Activated CD8-positive, alpha-beta T cell treated with anti-CD3 and anti-CD28 coated beads for 36 hours (primary cell): ENCODE results near the gene BCAR3. TPM values are rescaled to one million over a fixed set of nuclear protein-coding genes. Genes with fewer than 3 reads are reported as not detected.
"Not testable (repeated sequence)": the region's sequence is repeated elsewhere in the genome, so short reads cannot be mapped to it uniquely, and the experiment has no call there.

Experiments used
- ATAC-seq: fragments of 200-7000 bp; cut with Tn5 transposase; one replicate; pipeline ENCODE4 v1.10.0; 2021; ENCODE audit warnings: mild to moderate bottlenecking, moderate library complexity
- CTCF ChIA-PET: fragments of 350-600 bp; sonication (Branson Sonifier 250); formaldehyde crosslinking; loops from one replicate; lab custom pipeline; 2021; ENCODE audit warnings: antibody characterized with exemption; lab: Charles Lee
- POLR2A ChIA-PET: fragments of 350-600 bp; sonication (Branson Sonifier 250); formaldehyde crosslinking; loops from one replicate; lab custom pipeline; 2021; ENCODE audit warnings: antibody characterized with exemption; lab: Charles Lee
- DNase-seq: peaks from one replicate; pipeline ENCODE4 v3.0.0-alpha.2; 2020
- H3K27ac Mint-ChIP-seq: one replicate; pipeline ENCODE4 v1.8.0; 2021; ENCODE audit warnings: mild to moderate bottlenecking, mixed read lengths
- H3K27me3 Mint-ChIP-seq: one replicate; pipeline ENCODE4 v1.8.0; 2021; ENCODE audit warnings: mixed read lengths
- H3K36me3 Mint-ChIP-seq: one replicate; pipeline ENCODE4 v1.8.0; 2021; ENCODE audit warnings: low read depth, mixed read lengths
- H3K4me1 Mint-ChIP-seq: one replicate; pipeline ENCODE4 v1.8.0; 2021; ENCODE audit warnings: low read depth, mixed read lengths
- H3K4me3 Mint-ChIP-seq: one replicate; pipeline ENCODE4 v1.8.0; 2021; ENCODE audit warnings: mild to moderate bottlenecking, moderate library complexity, mixed read lengths
- H3K9me3 Mint-ChIP-seq: one replicate; pipeline ENCODE4 v1.8.0; 2021; ENCODE audit warnings: mixed read lengths
- intact Hi-C: fragments of 100-400 bp; cut with micrococcal nuclease; formaldehyde crosslinking; loops from one replicate; pipeline ENCODE4 v1.10.0; 2022
- total RNA-seq, 2 experiments: library from RNA; stranded (reverse); gene quantifications; one replicate each; pipeline ENCODE4 v1.2.3, GENCODE V29; 2021
- TF ChIP-seq, protein P1 (sequence below): fragments of 200-600 bp; IDR thresholded peaks from one replicate; pipeline ENCODE4 v1.8.0; 2022; ENCODE audit warnings: antibody characterized with exemption, mild to moderate bottlenecking

Gene BCAR3
- total RNA-seq, 2 experiments from 2014 or later, result 0.51 to 0.70 TPM

DNA sequence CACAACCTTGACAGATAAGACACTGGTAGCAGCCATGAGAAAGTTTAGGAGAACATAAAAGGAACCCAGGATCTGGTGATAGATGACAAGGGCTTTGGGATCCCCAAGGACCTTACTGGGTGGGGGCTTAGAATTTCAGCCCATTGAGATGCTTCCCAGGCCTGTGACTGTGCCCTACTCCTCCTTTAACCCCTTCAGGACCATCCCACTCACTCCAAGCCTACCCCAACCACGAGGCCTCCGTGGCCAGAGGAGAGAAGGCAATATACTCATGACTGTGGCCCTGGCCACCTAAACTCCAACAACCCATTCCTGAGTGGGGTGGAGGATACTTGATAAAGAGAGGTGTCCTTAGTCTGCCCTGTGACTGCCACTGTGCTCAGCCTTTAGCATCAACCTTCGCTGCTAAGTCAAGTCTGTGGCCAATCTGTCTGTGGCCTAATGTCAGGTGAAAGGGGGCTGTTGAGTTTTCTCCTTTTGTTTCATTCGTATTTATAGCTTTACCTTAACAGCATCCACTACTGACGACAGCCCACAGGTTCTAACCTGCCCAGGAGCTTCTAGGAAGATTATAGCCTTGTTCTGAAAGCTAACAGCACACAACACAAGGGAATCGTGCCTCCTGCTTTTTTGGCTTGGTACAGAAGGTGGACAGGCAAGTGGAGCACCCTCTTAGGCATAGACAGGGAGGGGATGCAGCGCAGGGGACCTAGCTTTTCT lies 16.9 kb upstream of the BCAR3 start:
- DNase-seq (no peak), ATAC-seq (no peak)
- intact Hi-C loops, result no loop called here
- H3K9me3 Mint-ChIP-seq, result no peaks in the 10 kb centered on the region
- TF ChIP-seq, protein P1, sequence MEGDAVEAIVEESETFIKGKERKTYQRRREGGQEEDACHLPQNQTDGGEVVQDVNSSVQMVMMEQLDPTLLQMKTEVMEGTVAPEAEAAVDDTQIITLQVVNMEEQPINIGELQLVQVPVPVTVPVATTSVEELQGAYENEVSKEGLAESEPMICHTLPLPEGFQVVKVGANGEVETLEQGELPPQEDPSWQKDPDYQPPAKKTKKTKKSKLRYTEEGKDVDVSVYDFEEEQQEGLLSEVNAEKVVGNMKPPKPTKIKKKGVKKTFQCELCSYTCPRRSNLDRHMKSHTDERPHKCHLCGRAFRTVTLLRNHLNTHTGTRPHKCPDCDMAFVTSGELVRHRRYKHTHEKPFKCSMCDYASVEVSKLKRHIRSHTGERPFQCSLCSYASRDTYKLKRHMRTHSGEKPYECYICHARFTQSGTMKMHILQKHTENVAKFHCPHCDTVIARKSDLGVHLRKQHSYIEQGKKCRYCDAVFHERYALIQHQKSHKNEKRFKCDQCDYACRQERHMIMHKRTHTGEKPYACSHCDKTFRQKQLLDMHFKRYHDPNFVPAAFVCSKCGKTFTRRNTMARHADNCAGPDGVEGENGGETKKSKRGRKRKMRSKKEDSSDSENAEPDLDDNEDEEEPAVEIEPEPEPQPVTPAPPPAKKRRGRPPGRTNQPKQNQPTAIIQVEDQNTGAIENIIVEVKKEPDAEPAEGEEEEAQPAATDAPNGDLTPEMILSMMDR, result no peak
- H3K27me3 Mint-ChIP-seq, result peaks cover 2% of the 10 kb centered on the region
- ChIA-PET CTCF (no interaction called here), POLR2A (no interaction called here)
- no peak overlapping the region for H3K27ac Mint-ChIP-seq
- no peak overlapping the region for H3K4me3 Mint-ChIP-seq
- no peaks in the 10 kb centered on the region for H3K36me3 Mint-ChIP-seq
- peaks cover 5% of the 10 kb centered on the region for H3K4me1 Mint-ChIP-seq

DNA sequence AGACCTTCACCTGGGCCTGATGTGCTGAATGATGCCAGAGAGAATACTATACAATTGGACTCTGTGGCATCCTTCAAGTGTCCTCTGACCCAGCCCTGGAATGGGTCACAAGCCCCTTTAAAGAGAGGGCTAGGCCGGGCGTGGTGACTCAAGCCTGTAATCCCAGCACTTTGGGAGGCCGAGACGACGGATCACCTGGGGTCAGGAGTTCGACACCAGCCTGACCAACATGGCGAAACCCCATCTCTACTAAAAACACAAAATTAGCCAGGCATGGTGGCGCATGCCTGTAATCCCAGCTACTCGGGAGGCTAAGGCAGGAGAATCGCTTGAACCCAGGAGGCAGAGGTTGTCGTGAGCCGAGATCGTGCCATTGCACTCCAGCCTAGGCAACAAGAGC lies 15.9 kb upstream of the BCAR3 start:
- intact Hi-C loops, H3K27ac Mint-ChIP-seq, H3K9me3 Mint-ChIP-seq, H3K27me3 Mint-ChIP-seq, H3K36me3 Mint-ChIP-seq, POLR2A ChIA-PET, ATAC-seq, H3K4me3 Mint-ChIP-seq, CTCF ChIA-PET, DNase-seq: not testable (repeated sequence)
- peaks cover 14% of the 10 kb centered on the region for H3K4me1 Mint-ChIP-seq

DNA sequence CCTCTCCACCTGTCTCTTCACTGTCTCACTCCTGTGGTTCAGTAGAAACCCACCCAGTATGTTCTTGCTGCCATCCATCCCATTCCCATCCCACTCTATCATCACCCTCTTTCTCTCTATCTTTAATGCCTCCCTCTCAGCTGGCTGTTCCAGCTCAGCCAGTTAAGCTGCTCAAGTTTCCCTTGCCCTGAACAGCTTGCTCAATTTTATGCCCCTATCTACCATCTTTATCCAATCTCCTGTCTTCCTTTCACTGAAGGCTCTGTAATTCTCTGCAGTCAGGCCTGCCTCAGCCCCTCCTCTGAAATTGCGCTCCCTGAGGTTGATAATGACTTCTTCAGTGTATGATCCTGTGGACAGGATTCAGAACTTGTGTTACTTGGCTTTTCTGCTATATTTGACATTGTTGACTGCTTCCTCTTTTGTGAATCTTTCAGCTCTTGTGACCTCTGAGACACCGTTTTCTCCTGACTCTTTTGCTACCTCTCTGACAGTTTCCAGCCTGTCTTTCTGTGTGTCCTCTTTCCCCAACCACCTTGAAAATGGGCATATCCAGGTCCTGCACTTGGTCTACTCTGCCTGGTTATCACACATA lies 13.9 kb upstream of the BCAR3 start:
- intact Hi-C loops, result no loop called here
- Mint-ChIP-seq H3K9me3 (no peaks in the 10 kb centered on the region), H3K27me3 (peaks cover 6% of the 10 kb centered on the region), H3K4me1 (peaks cover 19% of the 10 kb centered on the region), H3K27ac (no peak overlapping the region), H3K4me3 (no peak overlapping the region), H3K36me3 (no peaks in the 10 kb centered on the region)
- ATAC-seq (no peak), DNase-seq (no peak)
- TF ChIP-seq, protein P1, result no peak
- CTCF ChIA-PET, result interaction anchor here (0.6 to 1.4 kb wide), 3 partner anchors 9 to 66 kb away, joined by 3 to 4 read pairs (median 3); no protein-coding TSS in a partner anchor
- POLR2A ChIA-PET, result interaction anchor here (1.0 kb wide), 1 partner anchor 13 kb away, joined by 3 read pairs; no protein-coding TSS in a partner anchor

DNA sequence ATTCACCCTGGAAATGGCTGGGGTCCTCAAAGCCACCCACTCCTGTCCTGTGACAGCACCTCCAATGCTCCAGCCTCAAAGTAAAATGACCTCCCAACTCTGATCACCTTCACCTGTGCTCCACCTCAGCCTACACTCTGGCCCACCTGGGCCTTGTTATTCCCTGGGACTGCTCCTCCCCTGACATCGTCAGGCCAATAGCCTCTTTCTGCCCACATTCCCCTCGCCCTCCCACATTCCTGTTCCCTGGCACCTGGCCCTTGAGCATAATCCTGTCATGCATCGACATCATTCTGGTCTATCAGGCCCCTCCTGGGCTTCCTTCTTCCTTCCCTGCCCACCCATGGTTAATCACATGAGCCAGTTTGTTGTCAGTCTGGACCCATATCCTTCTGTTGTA lies 13.2 kb upstream of the BCAR3 start:
- H3K27ac Mint-ChIP-seq, result no peak overlapping the region
- DNase-seq, result no peak
- CTCF ChIA-PET, result interaction anchor here (1.3 kb wide), 1 partner anchor 14 kb away, joined by 3 read pairs; no protein-coding TSS in a partner anchor
- no peaks in the 10 kb centered on the region for H3K36me3 Mint-ChIP-seq
- no peaks in the 10 kb centered on the region for H3K9me3 Mint-ChIP-seq
- no peak for ATAC-seq
- POLR2A ChIA-PET, result interaction anchor here (1.0 kb wide), 1 partner anchor 12 kb away, joined by 3 read pairs; no protein-coding TSS in a partner anchor
- H3K27me3 Mint-ChIP-seq, result peaks cover 5% of the 10 kb centered on the region
- TF ChIP-seq, protein P1, result no peak
- intact Hi-C loops, result no loop called here
- H3K4me3 Mint-ChIP-seq, result no peak overlapping the region
- H3K4me1 Mint-ChIP-seq, result peaks cover 19% of the 10 kb centered on the region

DNA sequence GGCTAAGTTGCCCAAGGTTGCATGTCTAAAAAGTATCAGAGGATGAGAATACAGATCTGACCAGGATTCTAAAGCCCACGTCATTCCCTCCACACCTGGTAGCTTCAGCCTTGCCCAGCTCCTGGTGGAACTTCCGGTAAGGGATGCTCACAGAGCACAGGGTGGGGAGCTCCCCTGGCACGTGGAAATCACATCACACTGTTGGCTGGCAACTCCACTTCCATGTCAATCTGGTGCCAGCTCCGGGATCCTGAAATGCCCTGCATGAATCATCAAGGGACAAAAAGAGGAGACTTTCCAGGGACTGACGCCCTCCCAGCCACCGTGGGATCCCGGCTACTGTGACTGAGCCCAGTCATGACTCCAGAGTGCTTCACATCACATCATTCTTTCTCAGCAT lies 12.4 kb upstream of the BCAR3 start:
- no peak for ATAC-seq
- intact Hi-C loops, result no loop called here
- H3K36me3 Mint-ChIP-seq, result no peaks in the 10 kb centered on the region
- H3K9me3 Mint-ChIP-seq, result no peaks in the 10 kb centered on the region
- CTCF ChIA-PET, result interaction anchor here (1.4 to 2.1 kb wide), 5 partner anchors 12 to 150 kb away, joined by 3 to 5 read pairs (median 4); partner anchors contain the start of gene BCAR3
- peaks cover 19% of the 10 kb centered on the region for H3K4me1 Mint-ChIP-seq
- TF ChIP-seq, protein P1, result no peak
- peaks cover 7% of the 10 kb centered on the region for H3K27me3 Mint-ChIP-seq
- POLR2A ChIA-PET, result interaction anchor here (1.2 kb wide), 1 partner anchor 13 kb away, joined by 3 read pairs; no protein-coding TSS in a partner anchor
- H3K27ac Mint-ChIP-seq, result no peak overlapping the region
- no peak overlapping the region for H3K4me3 Mint-ChIP-seq
- DNase-seq, result no peak
